OCI-LY1 (cell line): ENCODE results near the gene TUBB8.

Source experiments
- H2AFZ ChIP-seq: fragments of 200-600 bp; sonication (generic), shearing (Covaris generic); 2 replicates; pipeline ENCODE4 v1.6.0; 2014; ENCODE audit warnings: antibody characterized with exemption, mild to moderate bottlenecking, low read length
- H3F3A ChIP-seq: fragments of 200-600 bp; sonication (generic), shearing (Covaris generic); 2 replicates; pipeline ENCODE4 v1.6.0; 2014; ENCODE audit warnings: mild to moderate bottlenecking, antibody characterized with exemption, low read length, moderate library complexity; ENCODE audit not compliant: insufficient read depth
- H3K27ac ChIP-seq: fragments of 200-600 bp; sonication (generic); 2 replicates; pipeline ENCODE4 v1.5.1; 2014; ENCODE audit warnings: low read length, mixed run types, mild to moderate bottlenecking, low read depth; ENCODE audit not compliant: poor library complexity, severe bottlenecking
- H3K27me3 ChIP-seq: fragments of 200-600 bp; sonication (generic); 2 replicates; pipeline ENCODE4 v1.6.0; 2014; ENCODE audit warnings: antibody characterized with exemption, mild to moderate bottlenecking, low read length, moderate library complexity; ENCODE audit not compliant: insufficient read depth
- H3K36me3 ChIP-seq: fragments of 200-600 bp; sonication (generic); 2 replicates; pipeline ENCODE4 v1.6.1; 2014; ENCODE audit warnings: mild to moderate bottlenecking, antibody characterized with exemption, low read length, moderate library complexity, mixed read lengths; ENCODE audit not compliant: insufficient read depth
- H3K4me1 ChIP-seq: fragments of 200-600 bp; sonication (generic); 2 replicates; pipeline ENCODE4 v1.5.1; 2014; ENCODE audit warnings: mild to moderate bottlenecking, low read length, moderate library complexity; ENCODE audit not compliant: insufficient read depth, severe bottlenecking
- H3K4me2 ChIP-seq: fragments of 200-600 bp; sonication (generic), shearing (Covaris generic); 2 replicates; pipeline ENCODE4 v1.6.1; 2014; ENCODE audit warnings: low read length
- H3K4me3 ChIP-seq: fragments of 200-600 bp; sonication (generic); 2 replicates; pipeline ENCODE4 v1.5.1; 2014; ENCODE audit warnings: low read length, low read depth, mild to moderate bottlenecking, mixed read lengths; ENCODE audit not compliant: poor library complexity, severe bottlenecking
- H3K79me2 ChIP-seq: fragments of 200-600 bp; shearing (Covaris generic); 2 replicates; pipeline ENCODE4 v1.6.1; 2016; ENCODE audit warnings: mixed run types, low read length, mixed read lengths; ENCODE audit not compliant: insufficient read depth
- H3K9ac ChIP-seq: fragments of 200-600 bp; sonication (generic), shearing (Covaris generic); 2 replicates; pipeline ENCODE4 v1.6.1; 2014; ENCODE audit warnings: mild to moderate bottlenecking, low read length, mixed read lengths
- H3K9me2 ChIP-seq: fragments of 200-600 bp; sonication (generic), shearing (Covaris generic); 2 replicates; pipeline ENCODE4 v1.6.1; 2014; ENCODE audit warnings: low read depth, mild to moderate bottlenecking, low read length, mixed read lengths
- H3K9me3 ChIP-seq: fragments of 200-600 bp; shearing (Covaris generic); 2 replicates; pipeline ENCODE4 v1.6.1; 2014; ENCODE audit warnings: low read length, mixed read lengths
- H4K20me1 ChIP-seq: fragments of 200-600 bp; sonication (generic), shearing (Covaris generic); 2 replicates; pipeline ENCODE4 v1.6.0; 2016; ENCODE audit warnings: mild to moderate bottlenecking, low read length; ENCODE audit not compliant: insufficient read depth
- EZH2 ChIP-seq: fragments of 200-600 bp; sonication (generic), shearing (Covaris generic); IDR thresholded peaks from 2 replicates; pipeline ENCODE4 v1.8.0; 2017; ENCODE audit warnings: borderline replicate concordance, mixed run types, mild to moderate bottlenecking, antibody characterized with exemption, low read length, moderate library complexity, mixed read lengths
- TF ChIP-seq, protein P1 (sequence below): fragments of 200-600 bp; sonication (generic), shearing (Covaris generic); IDR thresholded peaks from 2 replicates; pipeline ENCODE4 v1.5.1; 2017; ENCODE audit warnings: mild to moderate bottlenecking, antibody characterized with exemption, low read length, moderate library complexity, mixed read lengths

The TUBB8 gene

DNA sequence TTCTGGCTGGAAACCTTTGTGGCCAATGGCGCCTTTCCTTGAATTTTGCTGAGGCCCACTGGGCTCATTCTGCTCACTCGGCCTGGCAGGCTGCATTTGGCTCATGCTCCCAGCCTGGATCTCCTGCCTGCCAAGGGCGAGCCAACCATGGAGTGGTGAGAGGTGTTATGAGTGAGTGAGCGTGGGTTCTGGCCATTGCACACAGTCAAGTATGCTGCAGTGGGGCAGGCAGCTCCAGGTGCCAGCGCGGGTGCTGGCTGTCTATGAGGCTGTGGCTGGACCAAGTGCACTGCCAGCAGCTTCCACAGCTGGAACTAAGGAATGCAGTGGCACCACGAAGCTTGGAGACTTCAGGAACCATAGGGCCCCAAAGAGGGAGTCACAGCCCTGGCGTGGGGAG is 42.2 kb upstream of the TUBB8 start:
- peaks cover 10% of the 10 kb centered on the region; the same call in 1 of the 2 replicates for H3K9me3 ChIP-seq
- no peak overlapping the region for H2AFZ ChIP-seq
- no peaks in the 10 kb centered on the region for H3F3A ChIP-seq
- H3K36me3 ChIP-seq: no peaks in the 10 kb centered on the region
- no peaks in the 10 kb centered on the region for H3K9me2 ChIP-seq
- no peaks in the 10 kb centered on the region for H3K27me3 ChIP-seq
- H3K9ac ChIP-seq: no peak overlapping the region
- H3K4me3 ChIP-seq: no peak overlapping the region
- no peak overlapping the region for H3K4me2 ChIP-seq
- TF ChIP-seq, protein P1, sequence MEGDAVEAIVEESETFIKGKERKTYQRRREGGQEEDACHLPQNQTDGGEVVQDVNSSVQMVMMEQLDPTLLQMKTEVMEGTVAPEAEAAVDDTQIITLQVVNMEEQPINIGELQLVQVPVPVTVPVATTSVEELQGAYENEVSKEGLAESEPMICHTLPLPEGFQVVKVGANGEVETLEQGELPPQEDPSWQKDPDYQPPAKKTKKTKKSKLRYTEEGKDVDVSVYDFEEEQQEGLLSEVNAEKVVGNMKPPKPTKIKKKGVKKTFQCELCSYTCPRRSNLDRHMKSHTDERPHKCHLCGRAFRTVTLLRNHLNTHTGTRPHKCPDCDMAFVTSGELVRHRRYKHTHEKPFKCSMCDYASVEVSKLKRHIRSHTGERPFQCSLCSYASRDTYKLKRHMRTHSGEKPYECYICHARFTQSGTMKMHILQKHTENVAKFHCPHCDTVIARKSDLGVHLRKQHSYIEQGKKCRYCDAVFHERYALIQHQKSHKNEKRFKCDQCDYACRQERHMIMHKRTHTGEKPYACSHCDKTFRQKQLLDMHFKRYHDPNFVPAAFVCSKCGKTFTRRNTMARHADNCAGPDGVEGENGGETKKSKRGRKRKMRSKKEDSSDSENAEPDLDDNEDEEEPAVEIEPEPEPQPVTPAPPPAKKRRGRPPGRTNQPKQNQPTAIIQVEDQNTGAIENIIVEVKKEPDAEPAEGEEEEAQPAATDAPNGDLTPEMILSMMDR: no peak
- TF ChIP-seq EZH2: no peak
- no peaks in the 10 kb centered on the region for H3K4me1 ChIP-seq
- H3K27ac ChIP-seq: no peak overlapping the region
- no peaks in the 10 kb centered on the region for H3K79me2 ChIP-seq
- no peaks in the 10 kb centered on the region for H4K20me1 ChIP-seq

DNA sequence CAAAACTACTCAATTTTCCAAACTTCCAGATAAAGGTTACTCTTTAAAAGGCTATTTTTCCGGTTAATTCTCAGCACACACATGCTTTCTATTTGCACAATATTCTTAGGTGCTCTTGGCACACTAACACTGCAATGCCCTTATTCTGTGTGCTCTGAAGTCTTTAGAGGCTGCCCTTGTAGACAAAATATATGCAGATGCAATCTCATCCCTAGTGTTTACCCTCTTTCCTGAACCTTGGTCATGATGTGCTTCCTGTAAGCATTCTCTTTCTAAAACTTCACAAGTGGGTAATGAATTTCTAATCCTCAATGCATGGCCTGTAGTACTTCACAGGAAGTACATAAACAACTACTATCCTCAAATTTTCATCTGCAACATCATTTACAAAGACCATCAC is 41.1 kb upstream of the TUBB8 start:
- no peak overlapping the region for H2AFZ ChIP-seq
- TF ChIP-seq, protein P1: no peak
- no peak for TF ChIP-seq EZH2
- no peak overlapping the region for H3K9ac ChIP-seq
- H3K4me2 ChIP-seq: no peak overlapping the region
- H3K27ac ChIP-seq: no peak overlapping the region
- H3K36me3 ChIP-seq: no peaks in the 10 kb centered on the region
- no peaks in the 10 kb centered on the region for H3K27me3 ChIP-seq
- no peaks in the 10 kb centered on the region for H4K20me1 ChIP-seq
- H3K4me3 ChIP-seq: no peak overlapping the region
- no peaks in the 10 kb centered on the region for H3K4me1 ChIP-seq
- no peaks in the 10 kb centered on the region for H3F3A ChIP-seq
- no peaks in the 10 kb centered on the region for H3K9me3 ChIP-seq
- H3K9me2 ChIP-seq: no peaks in the 10 kb centered on the region
- H3K79me2 ChIP-seq: no peaks in the 10 kb centered on the region

DNA sequence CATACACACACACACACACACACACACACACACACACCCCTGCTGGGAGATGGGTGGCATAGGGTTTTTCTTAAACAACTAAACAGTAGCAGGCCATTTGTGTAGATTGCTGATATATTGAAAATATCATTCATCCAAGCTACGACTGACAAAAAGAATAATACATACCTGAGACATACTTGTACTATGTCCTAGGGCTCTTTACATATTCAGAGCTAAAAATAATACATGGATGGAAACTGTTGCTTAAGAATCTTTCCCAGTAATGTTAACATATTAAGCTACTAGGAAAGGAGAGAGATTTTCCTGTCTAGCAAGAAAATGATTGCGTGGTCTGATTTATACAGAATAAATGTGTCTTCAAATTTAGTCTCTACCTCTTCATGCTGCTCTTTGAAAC is 40.2 kb upstream of the TUBB8 start:
- H3K27ac ChIP-seq: no peak overlapping the region
- no peaks in the 10 kb centered on the region for H4K20me1 ChIP-seq
- no peaks in the 10 kb centered on the region for H3K9me2 ChIP-seq

DNA sequence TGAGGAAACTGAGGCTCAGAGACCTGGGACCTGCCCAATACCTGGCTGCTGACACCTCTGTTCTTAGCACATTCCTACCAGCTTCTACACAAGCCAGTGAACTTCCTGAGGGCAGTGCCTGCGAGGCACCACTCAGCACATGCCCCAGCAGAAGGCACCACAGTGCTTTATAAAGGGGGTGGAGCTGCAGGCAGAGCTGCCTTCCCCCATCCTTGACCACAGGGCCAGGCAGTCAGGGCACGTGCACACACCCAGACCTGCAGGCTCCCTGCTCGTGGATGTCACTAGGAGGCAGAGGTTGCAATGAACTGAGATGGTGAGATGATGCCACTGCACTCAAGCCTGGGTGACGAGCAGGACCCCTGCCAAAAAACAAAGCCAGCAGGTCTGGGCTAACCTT is 39.2 kb upstream of the TUBB8 start:
- H4K20me1 ChIP-seq: no peaks in the 10 kb centered on the region
- no peak overlapping the region for H3K9ac ChIP-seq
- H3K4me3 ChIP-seq: no peak overlapping the region
- H3K36me3 ChIP-seq: no peaks in the 10 kb centered on the region
- no peaks in the 10 kb centered on the region for H3K79me2 ChIP-seq
- no peak for TF ChIP-seq EZH2
- TF ChIP-seq, protein P1: no peak
- H3K9me2 ChIP-seq: no peaks in the 10 kb centered on the region
- no peak overlapping the region for H3K27ac ChIP-seq
- H3K27me3 ChIP-seq: no peaks in the 10 kb centered on the region
- H2AFZ ChIP-seq: no peak overlapping the region
- no peaks in the 10 kb centered on the region for H3K4me1 ChIP-seq
- H3F3A ChIP-seq: no peaks in the 10 kb centered on the region
- no peak overlapping the region for H3K4me2 ChIP-seq
- no peaks in the 10 kb centered on the region for H3K9me3 ChIP-seq

More for the DNA sequence above, 40.2 kb upstream of the TUBB8 start:
- Histone ChIP-seq H3K4me3 (no peak overlapping the region), H3K36me3 (no peaks in the 10 kb centered on the region), H3K4me2 (no peak overlapping the region), H3K27me3 (no peaks in the 10 kb centered on the region), H2AFZ (no peak overlapping the region), H3K4me1 (no peaks in the 10 kb centered on the region), H3F3A (no peaks in the 10 kb centered on the region), H3K9ac (no peak overlapping the region), H3K9me3 (no peaks in the 10 kb centered on the region), H3K79me2 (no peaks in the 10 kb centered on the region)
- no peak for TF ChIP-seq EZH2
